Choroid plexus epithelial cell (primary cell): ENCODE results near the gene ILKAP.

Experiments used
- DNase-seq: peaks from one replicate; pipeline ENCODE4 v3.0.0-alpha.2; 2010; ENCODE audit warnings: low read depth
- H3K4me3 ChIP-seq: 2 replicates; pipeline ENCODE4 v1.5.1; 2011; ENCODE audit warnings: low read depth, mild to moderate bottlenecking, control low read depth, low read length, moderate library complexity
- TF ChIP-seq, protein P1 (sequence below): conservative IDR thresholded peaks from 2 replicates; pipeline ENCODE4 v1.5.1; 2011; ENCODE audit warnings: low read depth, mild to moderate bottlenecking, control low read depth, inconsistent platforms, low read length, moderate library complexity

ILKAP gene

DNA sequence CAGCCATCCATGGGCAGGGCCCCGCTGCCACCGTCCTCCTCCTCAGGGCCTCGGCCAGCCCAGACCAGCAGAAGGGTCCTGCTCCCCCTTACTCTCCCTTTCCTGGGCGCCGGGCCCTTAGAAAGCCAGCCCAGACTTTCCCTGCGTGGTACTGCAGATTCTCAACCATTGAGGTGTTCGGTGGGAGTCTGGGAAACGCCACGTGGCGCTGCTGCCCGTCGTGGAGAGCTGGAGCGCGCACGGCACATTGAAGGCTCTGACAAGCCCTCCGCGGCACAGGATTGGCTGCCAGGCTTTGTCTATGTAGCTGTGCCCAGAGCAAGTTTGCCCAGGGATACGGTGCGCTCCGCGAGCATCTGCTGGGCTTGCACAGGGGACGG, 75.4 kb downstream of the ILKAP start:
- TF ChIP-seq, protein P1, sequence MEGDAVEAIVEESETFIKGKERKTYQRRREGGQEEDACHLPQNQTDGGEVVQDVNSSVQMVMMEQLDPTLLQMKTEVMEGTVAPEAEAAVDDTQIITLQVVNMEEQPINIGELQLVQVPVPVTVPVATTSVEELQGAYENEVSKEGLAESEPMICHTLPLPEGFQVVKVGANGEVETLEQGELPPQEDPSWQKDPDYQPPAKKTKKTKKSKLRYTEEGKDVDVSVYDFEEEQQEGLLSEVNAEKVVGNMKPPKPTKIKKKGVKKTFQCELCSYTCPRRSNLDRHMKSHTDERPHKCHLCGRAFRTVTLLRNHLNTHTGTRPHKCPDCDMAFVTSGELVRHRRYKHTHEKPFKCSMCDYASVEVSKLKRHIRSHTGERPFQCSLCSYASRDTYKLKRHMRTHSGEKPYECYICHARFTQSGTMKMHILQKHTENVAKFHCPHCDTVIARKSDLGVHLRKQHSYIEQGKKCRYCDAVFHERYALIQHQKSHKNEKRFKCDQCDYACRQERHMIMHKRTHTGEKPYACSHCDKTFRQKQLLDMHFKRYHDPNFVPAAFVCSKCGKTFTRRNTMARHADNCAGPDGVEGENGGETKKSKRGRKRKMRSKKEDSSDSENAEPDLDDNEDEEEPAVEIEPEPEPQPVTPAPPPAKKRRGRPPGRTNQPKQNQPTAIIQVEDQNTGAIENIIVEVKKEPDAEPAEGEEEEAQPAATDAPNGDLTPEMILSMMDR, result no peak

DNA sequence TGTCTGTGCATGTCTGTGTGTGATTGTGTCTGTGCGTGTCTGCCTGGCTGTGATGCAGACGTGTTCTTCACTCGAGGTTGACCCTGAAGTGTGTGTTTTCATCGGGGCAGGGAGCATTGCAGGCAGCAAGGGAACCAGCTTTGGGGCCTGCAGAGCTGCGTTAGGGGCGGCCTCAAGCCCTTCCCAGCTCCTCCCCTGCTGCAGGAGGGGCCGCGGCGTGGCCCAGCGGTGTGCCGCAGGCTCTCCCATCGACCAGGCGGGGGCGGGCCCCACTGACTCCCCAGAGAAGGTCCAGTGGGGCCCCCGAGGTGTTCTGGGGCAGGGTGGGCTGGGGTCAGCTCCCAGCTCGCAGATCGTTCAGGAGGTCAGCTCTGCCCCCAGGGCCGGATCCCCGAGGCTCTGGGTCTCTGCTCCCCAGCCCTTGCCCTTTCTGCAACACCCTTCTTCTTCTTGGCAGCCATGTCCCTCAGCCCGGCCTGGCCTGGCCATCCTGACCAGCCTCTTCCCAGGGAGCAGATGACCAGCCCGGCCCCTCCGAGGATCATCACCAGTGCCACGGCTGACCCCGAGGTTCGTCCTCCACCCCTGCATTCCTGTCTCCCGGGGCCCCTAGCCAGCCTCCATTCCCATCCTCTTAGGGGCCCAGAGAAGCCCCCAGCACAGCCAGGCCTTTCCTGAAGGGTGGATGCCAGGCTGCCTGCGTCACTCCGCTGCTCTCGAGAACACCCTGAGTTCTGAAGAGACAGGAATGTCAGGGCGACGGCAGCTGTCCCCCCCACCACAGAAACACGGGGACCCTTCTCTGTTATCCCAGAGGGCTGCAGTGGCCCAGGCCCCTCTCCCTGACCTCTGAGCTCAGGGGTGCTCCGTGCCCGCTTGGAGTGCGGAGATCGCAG, 76.1 kb downstream of the ILKAP start:
- H3K4me3 ChIP-seq, result peak overlapping the region; percentile 45
- DNase-seq, result peak; percentile 84
- TF ChIP-seq, protein P1, result peak; percentile 39

More for the DNA sequence above, 75.4 kb downstream of the ILKAP start:
- H3K4me3 ChIP-seq, result no peak overlapping the region
- no peak for DNase-seq

DNA sequence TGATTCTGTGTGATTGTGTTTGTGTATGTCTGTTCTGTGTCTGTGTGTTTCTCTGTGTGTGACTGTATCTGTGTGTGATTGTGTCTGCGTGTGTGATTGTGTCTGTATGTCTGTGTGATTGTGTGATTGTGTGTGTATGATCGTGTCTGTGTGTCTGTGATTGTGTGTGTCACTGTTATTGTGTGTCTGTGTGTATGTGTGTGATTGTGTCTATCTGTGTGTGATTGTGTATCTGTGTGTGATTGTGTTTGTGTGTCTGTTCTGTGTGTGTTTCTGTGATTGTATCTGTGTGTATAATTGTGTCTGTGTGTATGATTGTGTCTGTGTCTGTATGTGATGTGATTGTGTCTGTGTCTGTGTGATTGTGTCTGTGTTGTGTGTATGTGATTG, 76.7 kb downstream of the ILKAP start:
- DNase-seq, result no peak
- TF ChIP-seq, protein P1, result no peak
- no peak overlapping the region for H3K4me3 ChIP-seq

DNA sequence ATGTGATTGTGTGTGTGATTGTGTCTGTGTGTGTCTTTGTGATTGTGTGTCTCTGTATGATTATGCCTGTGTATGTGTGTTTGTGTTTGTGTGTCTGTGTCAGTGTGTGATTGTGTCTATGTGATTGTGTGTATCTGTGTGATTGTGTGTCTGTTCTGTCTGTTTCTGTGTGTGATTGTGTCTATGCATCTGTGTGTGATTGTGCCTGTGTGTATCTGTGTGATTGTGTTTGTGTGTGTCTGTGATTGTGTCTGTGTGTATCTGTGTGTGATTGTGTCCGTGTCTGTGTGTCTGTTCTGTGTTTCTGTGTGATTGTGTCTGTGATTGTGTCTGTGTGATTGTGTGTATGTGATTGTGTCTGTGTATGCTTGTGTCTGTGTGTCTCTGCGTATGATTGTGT, 77.2 kb downstream of the ILKAP start:
- no peak for DNase-seq
- no peak overlapping the region for H3K4me3 ChIP-seq
- TF ChIP-seq, protein P1, result no peak

DNA sequence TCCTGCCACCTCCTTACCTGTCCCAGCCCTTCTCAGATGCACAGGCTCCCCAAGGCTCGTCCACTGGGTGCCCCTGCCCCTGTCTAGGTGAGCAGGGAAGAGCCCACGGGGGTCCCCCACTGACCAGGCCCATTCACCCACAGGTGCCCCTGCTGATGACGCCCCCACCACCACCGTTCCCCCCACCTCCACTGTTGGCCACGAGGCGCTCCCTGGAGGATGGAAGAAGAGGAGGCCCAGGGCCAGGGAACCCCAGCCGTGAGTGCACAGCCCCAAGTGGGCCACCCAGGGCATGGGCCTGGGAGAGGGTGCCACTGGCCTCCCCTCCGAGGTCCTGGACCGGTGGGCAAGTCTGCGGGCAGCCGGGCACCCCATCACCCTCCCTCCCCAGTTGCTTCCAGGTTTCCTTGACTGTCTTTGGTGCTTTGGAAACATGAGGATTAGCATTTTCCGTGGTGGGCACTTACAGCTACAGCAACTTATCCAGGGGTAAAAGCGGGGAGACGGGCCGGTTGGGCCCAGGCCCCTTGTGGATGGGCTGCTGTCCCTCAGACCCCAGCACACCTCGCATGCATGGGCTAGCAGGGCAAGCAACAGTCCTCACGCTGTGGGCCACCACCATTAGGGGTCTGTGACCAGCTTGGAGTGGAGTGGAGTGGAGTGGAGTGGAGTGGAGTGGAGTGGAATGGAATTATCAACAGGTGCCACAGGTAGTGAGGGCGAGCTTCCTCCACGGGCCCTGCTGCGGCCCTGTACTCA, 78.2 kb downstream of the ILKAP start:
- DNase-seq, result no peak
- TF ChIP-seq, protein P1, result no peak
- no peak overlapping the region for H3K4me3 ChIP-seq

DNA sequence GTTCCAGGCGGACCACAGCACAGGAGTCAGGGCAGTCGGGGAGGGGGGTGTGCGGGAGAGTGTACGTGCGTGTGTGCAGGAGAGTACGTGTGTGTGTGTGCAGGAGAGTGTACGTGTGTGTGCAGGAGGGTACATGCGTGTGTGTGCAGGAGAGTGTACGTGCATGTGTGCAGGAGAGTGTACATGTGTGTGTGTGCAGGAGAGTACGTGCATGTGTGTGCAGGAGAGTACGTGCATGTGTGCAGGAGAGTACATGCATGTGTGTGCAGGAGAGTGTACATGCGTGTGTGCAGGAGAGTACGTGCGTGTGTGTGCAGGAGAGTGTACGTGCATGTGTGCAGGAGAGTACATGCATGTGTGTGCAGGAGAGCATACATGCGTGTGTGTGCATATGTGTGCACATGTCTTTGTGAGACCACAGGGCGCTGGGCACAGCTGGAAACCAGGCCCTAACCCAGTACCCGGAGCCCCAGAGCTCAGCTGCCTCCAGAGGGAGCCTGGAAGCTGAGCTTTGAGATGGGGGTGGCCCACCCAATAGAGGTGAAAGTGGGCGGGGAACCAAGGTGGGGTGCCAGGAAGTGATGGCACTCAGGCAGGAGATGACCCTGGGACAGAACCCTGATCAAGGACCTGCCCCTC, 78.9 kb downstream of the ILKAP start:
- H3K4me3 ChIP-seq, result no peak overlapping the region
- no peak for DNase-seq
- TF ChIP-seq, protein P1, result no peak
